Measurements from ENCODE around the gene PTMS. TPM values are rescaled to one million over a fixed set of nuclear protein-coding genes. Genes with fewer than 3 reads are reported as not detected.

Gene PTMS, protein sequence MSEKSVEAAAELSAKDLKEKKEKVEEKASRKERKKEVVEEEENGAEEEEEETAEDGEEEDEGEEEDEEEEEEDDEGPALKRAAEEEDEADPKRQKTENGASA
- 10 to 100 TPM; 11.7 to 12.2 TPM for total RNA-seq

DNA sequence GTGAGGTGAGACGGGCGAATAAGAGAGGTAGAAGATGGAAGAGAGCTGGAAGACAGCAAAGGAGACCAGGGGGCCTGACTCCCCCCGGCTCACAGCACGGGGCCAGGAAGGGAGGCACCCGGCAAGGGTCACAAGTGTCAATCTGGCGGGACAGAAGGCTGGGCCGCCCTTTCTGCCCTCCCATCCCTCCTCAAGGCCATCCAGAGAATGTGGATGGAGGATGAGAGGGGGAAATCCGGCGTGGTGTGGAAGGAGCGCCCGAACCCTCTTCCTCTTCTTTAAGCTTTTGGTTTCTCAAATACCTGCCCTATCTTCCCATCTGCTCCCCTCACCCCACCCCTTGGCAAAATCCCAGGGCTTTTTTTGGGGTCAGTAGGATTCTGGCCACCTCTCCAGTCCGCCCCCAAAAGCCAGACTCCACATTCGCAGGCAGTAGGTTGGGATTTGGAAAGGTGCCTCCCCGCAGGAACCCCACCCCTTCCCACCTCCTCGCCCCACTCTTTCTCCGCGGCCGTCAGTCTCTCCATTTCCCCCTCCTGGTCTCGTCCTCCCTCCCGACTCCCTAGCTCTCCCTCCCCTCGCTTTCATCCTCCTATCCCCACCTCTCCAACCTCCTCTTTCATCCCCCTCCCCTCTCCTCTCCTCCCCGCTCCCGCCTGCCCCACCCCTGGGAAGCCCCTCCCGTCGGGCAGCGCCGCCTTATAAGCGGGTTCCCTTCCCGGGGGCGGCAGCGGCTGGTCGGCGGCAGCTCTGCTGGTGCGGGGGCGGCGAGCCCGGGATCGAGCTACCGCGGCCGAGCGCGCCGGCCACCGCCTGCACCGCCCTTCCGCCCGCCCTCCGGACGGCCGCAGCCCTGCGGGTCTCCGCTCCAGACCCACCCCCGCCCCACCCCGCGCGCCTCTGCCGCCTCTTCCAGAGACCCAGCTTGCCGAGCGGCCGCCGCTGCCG is at the start of gene PTMS:
TSS of gene PTMS (plus strand) at position 730 of the 948 bp plus-strand sequence. CDS start 343 bp downstream, outside the sequence.

DNA sequence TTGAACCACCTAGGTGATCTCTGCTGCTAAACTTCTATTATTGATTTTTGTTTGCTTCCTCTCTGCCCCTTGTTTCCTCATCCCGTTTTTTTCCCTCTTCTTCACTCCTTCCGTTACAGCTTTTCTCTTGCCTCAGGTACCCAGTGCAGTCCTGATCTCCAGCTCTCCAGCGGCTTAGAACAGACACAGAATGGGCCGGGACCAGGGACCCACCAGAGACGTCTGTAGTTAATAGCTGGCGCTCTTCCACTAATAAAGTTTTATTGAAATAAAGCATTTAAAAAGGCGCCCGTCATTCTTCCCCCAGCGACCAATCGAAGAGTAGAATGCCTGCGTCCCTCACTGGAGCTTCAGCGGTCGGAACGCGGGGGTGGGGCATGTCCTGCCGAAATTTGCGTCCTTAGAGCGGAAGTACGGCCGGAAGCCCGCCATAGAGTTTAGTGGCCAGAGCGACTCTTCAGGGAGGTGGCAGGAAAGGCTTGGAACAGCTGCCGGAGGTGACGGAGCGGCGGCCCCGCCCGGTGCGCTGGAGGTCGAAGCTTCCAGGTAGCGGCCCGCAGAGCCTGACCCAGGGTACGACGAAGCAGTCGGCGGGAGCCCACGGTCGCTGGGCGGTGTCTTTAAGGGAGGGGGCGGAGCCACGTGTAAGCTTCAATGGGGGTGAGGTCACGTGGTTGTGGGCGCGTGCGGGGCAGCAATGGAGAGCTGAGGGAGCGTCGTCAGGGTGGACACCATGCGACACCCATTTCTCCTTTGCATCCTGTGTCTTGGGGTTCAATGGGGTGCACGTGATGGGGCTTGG is 42.4 kb upstream of the PTMS start, which contains the start of gene COPS7A:
TSS of gene COPS7A (plus strand) at position 440 of the 802 bp plus-strand sequence. CDS start 611 bp downstream, outside the sequence.

DNA sequence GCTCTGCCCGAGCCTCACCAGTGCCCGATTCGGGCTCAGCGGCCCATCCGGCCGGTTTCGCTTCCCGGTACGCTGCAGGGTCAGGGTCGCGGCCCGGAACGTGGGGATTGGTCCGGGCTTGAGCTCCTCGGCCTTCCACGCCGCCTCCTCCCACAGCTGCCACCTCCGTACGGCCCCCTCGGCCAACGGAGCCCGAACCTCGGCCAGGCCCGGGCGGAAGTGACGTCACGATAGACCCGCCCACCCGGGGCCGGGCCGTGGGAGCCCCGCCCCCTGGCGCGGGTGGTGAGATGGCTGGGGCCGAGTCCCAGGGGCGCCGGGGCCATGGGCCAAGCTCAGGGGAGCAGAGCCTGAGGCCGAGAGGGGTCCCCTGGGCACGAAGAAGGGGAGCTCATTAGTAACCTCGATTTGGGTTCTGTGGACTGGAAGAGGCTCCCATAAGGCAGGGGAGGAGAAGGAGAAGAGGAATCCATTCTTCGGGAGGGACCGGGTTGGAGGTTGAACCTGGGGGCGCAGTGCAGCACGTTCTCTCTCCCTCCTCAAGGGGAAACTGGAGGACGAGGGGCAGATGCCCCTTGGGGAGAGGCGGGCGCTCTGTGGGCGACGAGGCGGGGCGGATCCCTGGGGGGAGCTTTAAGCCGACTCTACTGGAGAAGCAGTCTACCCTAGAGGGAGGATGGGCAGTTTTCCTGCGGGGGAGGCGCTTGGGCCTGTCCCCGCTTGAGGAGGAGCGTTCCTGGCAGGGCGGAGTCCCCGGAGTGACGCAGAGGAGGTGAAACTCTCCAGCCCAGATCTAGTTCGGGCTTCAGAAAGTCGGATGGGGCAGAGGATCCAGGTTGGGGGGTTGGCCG is 13.0 kb upstream of the PTMS start, which contains the start of gene MLF2:
TSS of gene MLF2 (minus strand) at position 221 of the 851 bp plus-strand sequence. CDS start 807 bp downstream, outside the sequence.

DNA sequence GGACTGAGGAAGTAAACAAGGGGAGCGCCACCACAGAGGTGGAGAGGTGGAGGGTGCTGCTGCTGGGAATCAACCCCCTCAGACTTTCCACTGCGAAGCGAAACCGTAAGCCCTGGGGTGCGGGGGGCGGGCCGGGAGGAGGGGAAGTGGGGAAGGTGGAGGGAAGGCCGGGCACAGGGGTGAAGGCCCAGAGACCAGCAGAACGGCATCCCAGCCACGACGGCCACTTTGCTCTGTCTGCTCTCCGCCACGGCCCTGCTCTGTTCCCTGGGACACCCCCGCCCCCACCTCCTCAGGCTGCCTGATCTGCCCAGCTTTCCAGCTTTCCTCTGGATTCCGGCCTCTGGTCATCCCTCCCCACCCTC is 6.2 kb downstream of the PTMS start, which contains the start of gene LAG3:
TSS of gene LAG3 (plus strand) at position 190 of the 365 bp plus-strand sequence. CDS start 333 bp downstream, outside the sequence.

DNA sequence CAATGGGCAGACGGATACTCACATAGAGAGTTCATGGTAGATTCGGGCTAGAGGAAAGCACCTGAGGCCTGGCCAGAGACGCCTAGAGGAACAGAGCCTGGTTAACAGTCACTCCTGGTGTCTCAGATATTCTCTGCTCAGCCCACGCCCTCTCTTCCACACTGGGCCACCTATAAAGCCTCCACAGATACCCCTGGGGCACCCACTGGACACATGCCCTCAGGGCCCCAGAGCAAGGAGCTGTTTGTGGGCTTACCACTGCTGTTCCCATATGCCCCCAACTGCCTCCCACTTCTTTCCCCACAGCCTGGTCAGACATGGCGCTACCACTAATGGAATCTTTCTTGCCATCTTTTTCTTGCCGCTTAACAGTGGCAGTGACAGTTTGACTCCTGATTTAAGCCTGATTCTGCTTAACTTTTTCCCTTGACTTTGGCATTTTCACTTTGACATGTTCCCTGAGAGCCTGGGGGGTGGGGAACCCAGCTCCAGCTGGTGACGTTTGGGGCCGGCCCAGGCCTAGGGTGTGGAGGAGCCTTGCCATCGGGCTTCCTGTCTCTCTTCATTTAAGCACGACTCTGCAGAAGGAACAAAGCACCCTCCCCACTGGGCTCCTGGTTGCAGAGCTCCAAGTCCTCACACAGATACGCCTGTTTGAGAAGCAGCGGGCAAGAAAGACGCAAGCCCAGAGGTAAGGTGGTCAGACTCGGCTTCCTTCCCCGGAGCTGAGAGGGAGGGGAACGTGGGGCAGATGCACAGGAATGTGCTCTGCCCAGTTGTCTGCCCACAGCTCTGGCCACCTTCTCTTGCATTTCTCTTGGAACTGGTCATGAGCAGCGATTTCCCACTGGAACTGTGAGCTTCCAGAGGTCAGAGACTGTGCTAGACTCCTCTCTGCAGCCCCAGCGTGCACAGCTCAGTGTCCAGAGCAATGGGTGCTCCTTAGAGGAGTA is 23.1 kb downstream of the PTMS start, which contains the start of gene CD4:
TSS of gene CD4 (plus strand) at position 557 of the 953 bp plus-strand sequence. CDS start 10,611 bp downstream, outside the sequence.

Other genes with a start within 250 kb of the PTMS start
- gene GAPDH, start 231.8 kb upstream of the PTMS start, total RNA-seq: 1,000 to 10,000 TPM; 5,761 to 5,800 TPM
- 10 to 100 TPM; 26.7 to 29.1 TPM for gene IFFO1, start 210.3 kb upstream of the PTMS start, total RNA-seq
- 10 to 100 TPM; 67.2 to 67.7 TPM for gene NOP2, start 198.1 kb upstream of the PTMS start, total RNA-seq
- gene CHD4, start 159.0 kb upstream of the PTMS start, total RNA-seq: 100 to 1,000 TPM; 233 to 250 TPM
- 1 to 10 TPM; 7.5 to 8.2 TPM for gene LPAR5, start 130.4 kb upstream of the PTMS start, total RNA-seq
- gene ACRBP, start 118.9 kb upstream of the PTMS start, total RNA-seq: 1 to 10 TPM; 1.6 to 2.4 TPM
- gene ING4, start 103.2 kb upstream of the PTMS start, total RNA-seq: 10 to 100 TPM; 43.0 to 45.8 TPM
- 10 to 100 TPM; 81.6 to 84.8 TPM for gene ZNF384, start 77.0 kb upstream of the PTMS start, total RNA-seq
- gene PIANP, start 65.5 kb upstream of the PTMS start, total RNA-seq: not detected
- 10 to 100 TPM; 25.9 to 26.9 TPM for gene COPS7A, start 42.3 kb upstream of the PTMS start, total RNA-seq
- 10 to 100 TPM; 85.0 to 89.9 TPM for gene MLF2, start 13.2 kb upstream of the PTMS start, total RNA-seq
- 1 to 10 TPM; 3.2 to 4.0 TPM for gene LAG3, start 6.2 kb downstream of the PTMS start, total RNA-seq
- 100 to 1,000 TPM; 215 to 224 TPM for gene CD4, start 23.2 kb downstream of the PTMS start, total RNA-seq
- under 1 TPM; 0.17 to 0.23 TPM for gene GPR162, start 55.5 kb downstream of the PTMS start, total RNA-seq
- under 1 TPM; 0.46 to 0.96 TPM for gene P3H3, start 62.0 kb downstream of the PTMS start, total RNA-seq
- gene GNB3, start 74.6 kb downstream of the PTMS start, total RNA-seq: under 1 TPM; 0.10 to 0.45 TPM
- gene CDCA3, start 84.9 kb downstream of the PTMS start, total RNA-seq: 10 to 100 TPM; 82.5 to 85.6 TPM
- gene USP5, start 85.8 kb downstream of the PTMS start, total RNA-seq: 100 to 1,000 TPM; 112 to 115 TPM
- 1,000 to 10,000 TPM; 1,127 to 1,161 TPM for gene TPI1, start 101.2 kb downstream of the PTMS start, total RNA-seq
- gene SPSB2, start 106.9 kb downstream of the PTMS start, total RNA-seq: 1 to 10 TPM; 8.0 to 8.7 TPM
- 1 to 10 TPM; 3.0 to 3.8 TPM for gene LRRC23, start 138.5 kb downstream of the PTMS start, total RNA-seq
- gene ENO2, start 148.2 kb downstream of the PTMS start, total RNA-seq: 100 to 1,000 TPM; 146 to 157 TPM
- gene ATN1, start 161.6 kb downstream of the PTMS start, total RNA-seq: 10 to 100 TPM; 26.4 to 29.4 TPM
- gene RNU7-1, start 177.5 kb downstream of the PTMS start, total RNA-seq: not detected
- gene C12orf57, start 177.7 kb downstream of the PTMS start, total RNA-seq: 100 to 1,000 TPM; 239 to 248 TPM
- 100 to 1,000 TPM; 394 to 402 TPM for gene PTPN6, start 185.0 kb downstream of the PTMS start, total RNA-seq
- gene PHB2, start 204.3 kb downstream of the PTMS start, total RNA-seq: 100 to 1,000 TPM; 216 TPM
- 10 to 100 TPM; 46.4 to 51.7 TPM for gene EMG1, start 204.6 kb downstream of the PTMS start, total RNA-seq